Stimulated activated CD8-positive, alpha-beta memory T cell treated with anti-CD3 and anti-CD28 coated beads, Interleukin-4, amount 100 ng/mL, for 24 hours (primary cell): ENCODE results near the gene DDX23.
"Not testable (repeated sequence)": the region's sequence is repeated elsewhere in the genome, so short reads cannot be mapped to it uniquely, and the experiment has no call there.

Experiments
- DNase-seq: peaks from one replicate; pipeline ENCODE4 v3.0.0-alpha.2; 2020; ENCODE audit warnings: low read depth

DDX23 gene

GRCh38 chr12:48851883-48852733 lies at the start of gene DDX23:
TSS of gene DDX23 (minus strand) at chr12:48852163. CDS start at chr12:48845782, 6,381 bp downstream.
- peak; percentile 88 for DNase-seq

- no peak for DNase-seq
Measured at GRCh38 chr12:48901278-48901677, 49.3 kb upstream of the DDX23 start.

- no peak for DNase-seq
Measured at GRCh38 chr12:48899651-48900050, 47.7 kb upstream of the DDX23 start.

GRCh38 chr12:48894271-48894670 lies 42.3 kb upstream of the DDX23 start:
- DNase-seq = no peak

GRCh38 chr12:48890657-48891418 lies 38.9 kb upstream of the DDX23 start:
- peak; percentile 59 for DNase-seq

- no peak for DNase-seq
Measured at GRCh38 chr12:48889679-48890078, 37.7 kb upstream of the DDX23 start.

- no peak for DNase-seq
Measured at GRCh38 chr12:48883305-48884161, 31.6 kb upstream of the DDX23 start.

GRCh38 chr12:48882972-48883304 lies 31.0 kb upstream of the DDX23 start:
- no peak for DNase-seq

GRCh38 chr12:48882315-48882687 lies 30.3 kb upstream of the DDX23 start:
- no peak for DNase-seq

GRCh38 chr12:48881686-48882314 lies 29.8 kb upstream of the DDX23 start:
- DNase-seq = no peak

GRCh38 chr12:48880647-48881046 lies 28.7 kb upstream of the DDX23 start:
- no peak for DNase-seq

- no peak for DNase-seq
Measured at GRCh38 chr12:48878548-48878947, 26.6 kb upstream of the DDX23 start.

- DNase-seq = no peak
Measured at GRCh38 chr12:48875944-48876515, 24.1 kb upstream of the DDX23 start.

- DNase-seq = not testable (repeated sequence)
Measured at GRCh38 chr12:48873534-48873933, 21.6 kb upstream of the DDX23 start.

GRCh38 chr12:48873096-48873495 lies 21.1 kb upstream of the DDX23 start:
- no peak for DNase-seq

GRCh38 chr12:48869191-48869590 lies 17.2 kb upstream of the DDX23 start:
- DNase-seq = no peak

GRCh38 chr12:48868451-48868850 lies 16.5 kb upstream of the DDX23 start:
- no peak for DNase-seq

GRCh38 chr12:48866052-48866711 lies 14.2 kb upstream of the DDX23 start:
- DNase-seq = no peak

- peak; percentile 71 for DNase-seq
Measured at GRCh38 chr12:48865281-48866051, 13.5 kb upstream of the DDX23 start, which contains the start of gene RND1. TSS of gene RND1 (minus strand) at chr12:48865870. CDS start at chr12:48865767, 103 bp downstream.

- no peak for DNase-seq
Measured at GRCh38 chr12:48863291-48863690, 11.3 kb upstream of the DDX23 start.
